ENCODE results near the gene COQ6. TPM values are rescaled to one million over a fixed set of nuclear protein-coding genes. Genes with fewer than 3 reads are reported as not detected.
A peak's percentile ranks its signal among the peaks of the same experiment; 100 is the strongest.
"Not testable (repeated sequence)": the region's sequence is repeated elsewhere in the genome, so short reads cannot be mapped to it uniquely, and the experiment has no call there.

COQ6 gene
- total RNA-seq: 10 to 100 TPM; 13.8 to 14.7 TPM
- long read RNA-seq, donor 1, partial matches to known transcripts: 3 of 8 reads
- long read RNA-seq, donor 1, other reads (novel, unspliced or antisense): 2 of 8 reads
- long read RNA-seq, donor 2, transcript COQ6-201 (12 exons, 2,118 nt): major isoform, 56 of 81 reads
- long read RNA-seq, donor 2, partial matches to known transcripts: 9 of 81 reads
- long read RNA-seq, donor 2, other reads (novel, unspliced or antisense): 13 of 81 reads

DNA sequence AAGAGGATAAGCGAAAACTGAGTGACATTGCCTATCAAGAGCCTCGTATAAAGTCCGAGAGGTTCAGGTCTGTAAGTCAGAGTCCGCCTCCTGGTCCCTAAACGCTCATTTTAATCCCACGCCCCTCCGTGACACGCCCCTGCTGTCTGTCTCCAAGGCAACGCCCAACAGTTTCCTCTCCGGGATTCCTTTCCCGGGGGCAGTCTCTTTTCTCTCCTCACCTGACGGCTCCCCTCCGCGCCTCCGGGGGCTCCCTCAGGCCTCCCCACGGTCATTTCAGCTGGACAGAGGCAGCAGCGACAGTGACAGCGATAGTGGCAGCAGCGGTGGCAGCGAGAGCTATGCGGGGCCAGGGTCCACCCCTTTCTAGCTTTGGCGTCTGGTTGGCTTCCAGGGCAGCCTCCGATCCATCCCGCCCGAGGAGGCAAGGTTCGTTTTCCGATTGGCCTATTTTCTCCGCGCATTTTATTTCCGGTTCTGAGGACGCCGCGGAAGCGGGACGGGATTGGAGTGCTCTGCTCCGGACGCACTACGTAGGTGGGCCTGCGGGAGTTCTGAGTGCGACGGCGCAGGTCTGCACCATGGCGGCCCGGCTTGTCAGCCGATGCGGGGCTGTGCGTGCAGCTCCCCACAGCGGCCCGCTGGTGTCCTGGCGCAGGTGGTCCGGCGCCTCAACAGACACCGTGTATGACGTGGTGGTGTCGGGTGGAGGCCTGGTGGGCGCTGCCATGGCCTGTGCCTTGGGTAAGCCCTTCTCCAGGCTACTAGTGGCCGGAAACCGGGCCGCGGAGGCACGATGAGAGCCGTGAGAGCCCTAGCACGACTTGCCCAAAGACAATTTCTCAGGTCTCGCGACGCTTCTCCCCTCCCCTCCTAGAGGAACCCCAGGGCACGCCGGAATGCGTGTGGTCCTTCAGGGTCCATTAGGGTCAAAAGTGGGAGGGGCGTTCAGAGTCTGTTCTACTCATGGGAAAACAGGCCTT is at the start of gene COQ6, which contains the start of gene FAM161B:
COQ6 (plus strand) TSS at position 551 of the 983 bp plus-strand sequence; CDS start at position 582, 31 bp downstream.
FAM161B (minus strand) TSS at position 343 of the 983 bp plus-strand sequence; CDS start at position 275, 68 bp downstream.
- intact Hi-C loops (cut with DNase I): no loop called here
- DNase-seq (ENCODE audit: low spot score): peak; percentile 98

GRCh38 chr14:73903028-73903427 is 47.1 kb upstream of the COQ6 start:
- intact Hi-C loops (cut with DNase I): no loop called here

GRCh38 chr14:73909681-73910080 is 40.4 kb upstream of the COQ6 start:
- intact Hi-C loops (cut with DNase I): no loop called here

More at GRCh38 chr14:73903028-73903427, 47.1 kb upstream of the COQ6 start:
- no peak for DNase-seq (ENCODE audit: low spot score)

GRCh38 chr14:73913256-73913655 is 36.8 kb upstream of the COQ6 start:
- intact Hi-C loops (cut with DNase I): no loop called here

More at GRCh38 chr14:73909681-73910080, 40.4 kb upstream of the COQ6 start:
- no peak for DNase-seq (ENCODE audit: low spot score)

DNA sequence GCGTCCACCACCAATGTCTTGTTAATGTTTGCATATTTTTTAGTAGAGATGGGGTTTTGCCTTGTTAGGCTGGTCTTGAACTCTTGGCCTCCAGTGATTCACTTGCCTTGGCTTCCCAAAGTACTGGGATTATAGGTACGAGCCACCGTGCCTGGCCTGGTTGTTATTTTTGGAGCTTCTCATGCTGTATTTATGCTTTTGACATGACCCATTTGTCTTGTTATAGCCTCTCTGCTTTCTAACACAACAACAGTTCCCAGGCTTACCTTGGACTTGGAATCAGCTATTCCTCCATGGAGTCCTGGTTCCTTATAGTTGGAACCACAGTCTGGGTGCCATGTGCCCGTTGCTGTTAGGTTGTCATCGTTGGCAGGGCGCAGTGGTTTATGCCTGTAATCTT is 33.8 kb upstream of the COQ6 start:
- intact Hi-C loops (cut with DNase I): no loop called here
- no peak for DNase-seq (ENCODE audit: low spot score)

More at GRCh38 chr14:73913256-73913655, 36.8 kb upstream of the COQ6 start:
- DNase-seq (ENCODE audit: low spot score): no peak

DNA sequence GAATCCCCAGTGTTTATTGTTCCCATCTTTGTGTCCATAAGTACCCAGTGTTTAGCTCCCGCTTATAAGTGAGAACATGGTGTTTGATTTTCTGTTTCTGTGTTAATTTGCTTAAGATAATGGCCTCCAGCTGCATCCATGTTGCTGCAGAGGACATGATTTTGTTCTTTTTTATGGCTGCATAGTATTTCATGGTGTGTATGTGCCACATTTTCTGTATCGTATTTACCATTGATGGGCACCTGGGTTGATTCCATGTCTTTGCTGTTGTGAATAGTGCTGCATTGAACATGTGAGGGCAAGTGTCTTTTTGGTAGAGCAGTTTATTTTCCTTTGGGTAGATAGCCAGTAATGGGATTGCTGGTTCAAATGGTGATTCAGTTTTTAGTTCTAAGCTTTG is 30.6 kb upstream of the COQ6 start:
- intact Hi-C loops (cut with DNase I); DNase-seq (ENCODE audit: low spot score): not testable (repeated sequence)

- intact Hi-C loops (cut with DNase I): no loop called here
- no peak for DNase-seq (ENCODE audit: low spot score)
These were observed 25.8 kb upstream of the COQ6 start for GRCh38 chr14:73924337-73924736.

DNA sequence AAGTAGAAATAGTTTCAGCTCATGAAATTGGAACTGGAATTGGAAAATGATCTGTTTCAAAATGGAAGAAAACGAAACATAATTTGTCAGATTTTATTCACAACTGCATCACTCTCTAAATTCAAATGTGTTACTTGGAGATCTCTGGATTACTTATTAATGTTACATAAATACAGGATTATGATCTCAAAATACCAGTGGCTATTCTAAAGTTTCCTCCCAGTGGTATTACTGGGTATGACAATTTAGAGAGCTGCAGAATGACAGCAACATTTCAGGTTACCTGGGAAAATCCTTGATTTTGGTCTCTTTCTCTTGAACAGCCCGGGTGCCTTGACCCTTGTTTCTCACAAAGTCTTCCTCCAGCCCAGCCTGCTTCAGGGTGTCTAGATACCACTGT is 14.4 kb upstream of the COQ6 start:
- no peak for DNase-seq (ENCODE audit: low spot score)
- intact Hi-C loops (cut with DNase I): no loop called here

- intact Hi-C loops (cut with DNase I): no loop called here
- no peak for DNase-seq (ENCODE audit: low spot score)
These were observed 13.6 kb upstream of the COQ6 start for GRCh38 chr14:73936548-73936947.

GRCh38 chr14:73937012-73937411 is 13.1 kb upstream of the COQ6 start:
- intact Hi-C loops (cut with DNase I): no loop called here
- DNase-seq (ENCODE audit: low spot score): no peak

GRCh38 chr14:73942180-73942579 is 7.9 kb upstream of the COQ6 start:
- no peak for DNase-seq (ENCODE audit: low spot score)
- intact Hi-C loops (cut with DNase I): no loop called here

DNA sequence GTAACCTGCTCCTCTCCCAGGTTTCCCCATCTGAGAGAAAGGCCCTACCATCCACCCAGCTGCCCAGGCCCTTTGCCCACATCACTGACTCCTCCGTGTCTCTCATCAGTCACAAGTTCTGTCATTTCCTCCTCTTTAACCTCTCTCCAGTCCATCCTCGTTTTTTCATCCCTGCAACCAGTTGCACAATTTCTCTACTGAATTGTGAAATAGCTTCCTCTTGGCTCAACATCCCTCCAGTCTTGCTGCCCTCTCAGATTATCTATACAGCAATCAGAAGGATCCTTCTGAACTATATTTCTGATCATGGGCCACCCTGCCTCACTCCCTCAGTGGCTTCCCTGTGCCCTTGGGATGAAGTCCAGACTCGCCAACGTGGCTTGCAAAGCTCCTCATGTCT is 7.0 kb upstream of the COQ6 start:
- intact Hi-C loops (cut with DNase I): no loop called here
- DNase-seq (ENCODE audit: low spot score): no peak

DNA sequence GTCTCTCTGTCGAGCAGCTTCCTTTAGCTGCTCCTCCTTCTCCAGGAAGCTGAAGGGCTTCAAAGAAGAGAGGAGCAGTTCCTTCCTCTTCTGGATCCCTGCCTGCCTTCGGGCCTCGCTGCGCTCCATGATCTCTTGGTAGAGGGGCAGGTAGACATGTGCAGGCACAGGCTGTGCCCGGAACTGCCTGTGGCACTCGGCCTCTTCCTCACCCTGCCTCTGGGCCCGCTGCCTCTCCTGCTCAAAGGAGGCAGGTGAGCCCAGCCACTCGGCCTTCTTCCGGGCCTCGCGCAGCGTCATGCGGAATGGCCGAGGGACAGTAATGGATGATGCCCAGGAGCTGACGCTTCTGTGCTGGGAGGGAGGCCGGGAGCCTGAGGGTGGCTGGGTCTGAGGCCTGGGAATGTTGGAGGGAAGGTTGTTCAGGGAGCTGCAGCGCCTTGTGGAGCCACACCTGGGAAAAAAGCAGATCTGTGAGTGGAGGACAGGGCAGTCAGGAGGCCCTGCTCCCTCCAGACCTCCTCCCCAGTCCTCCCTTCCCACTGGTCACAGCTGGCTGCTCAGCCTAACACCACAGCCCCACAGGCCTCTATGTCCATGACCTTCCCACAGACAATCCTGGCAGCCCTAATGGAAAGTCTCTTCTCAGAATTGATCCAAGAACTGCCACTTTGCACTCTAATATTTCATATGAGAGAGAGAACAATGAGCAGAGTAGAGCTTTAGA is 5.5 kb upstream of the COQ6 start:
- no peak for DNase-seq (ENCODE audit: low spot score)
- intact Hi-C loops (cut with DNase I): no loop called here

DNA sequence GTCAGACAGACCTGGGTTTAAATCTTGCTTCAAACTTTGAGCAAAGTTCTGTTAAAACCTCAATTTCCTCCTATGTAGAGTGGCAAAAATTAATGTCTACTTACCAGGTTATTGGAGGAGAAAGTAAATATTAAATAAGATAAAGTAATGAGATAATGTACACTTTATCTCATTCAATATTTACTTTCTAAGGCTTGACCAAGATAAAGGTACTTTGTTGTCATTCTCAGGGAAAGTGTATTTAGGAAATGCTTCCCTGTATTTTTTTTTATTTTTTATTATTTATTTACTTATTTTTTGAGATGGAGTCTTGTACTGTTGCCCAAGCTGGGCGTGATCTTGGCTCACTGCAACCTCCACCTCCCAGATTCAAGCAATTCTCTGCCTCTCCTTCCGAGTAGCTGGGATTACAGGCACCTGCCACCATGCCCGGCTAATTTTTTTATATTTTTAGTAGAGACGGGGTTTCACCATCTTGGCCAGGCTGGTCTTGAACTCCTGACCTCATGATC is 4.9 kb upstream of the COQ6 start:
- intact Hi-C loops (cut with DNase I): no loop called here
- DNase-seq (ENCODE audit: low spot score): no peak

GRCh38 chr14:73953731-73954130 is 3.6 kb downstream of the COQ6 start:
- DNase-seq (ENCODE audit: low spot score): no peak
- intact Hi-C loops (cut with DNase I): no loop called here

- no peak for DNase-seq (ENCODE audit: low spot score)
- intact Hi-C loops (cut with DNase I): no loop called here
These were observed 5.6 kb downstream of the COQ6 start for GRCh38 chr14:73955674-73956073.

DNA sequence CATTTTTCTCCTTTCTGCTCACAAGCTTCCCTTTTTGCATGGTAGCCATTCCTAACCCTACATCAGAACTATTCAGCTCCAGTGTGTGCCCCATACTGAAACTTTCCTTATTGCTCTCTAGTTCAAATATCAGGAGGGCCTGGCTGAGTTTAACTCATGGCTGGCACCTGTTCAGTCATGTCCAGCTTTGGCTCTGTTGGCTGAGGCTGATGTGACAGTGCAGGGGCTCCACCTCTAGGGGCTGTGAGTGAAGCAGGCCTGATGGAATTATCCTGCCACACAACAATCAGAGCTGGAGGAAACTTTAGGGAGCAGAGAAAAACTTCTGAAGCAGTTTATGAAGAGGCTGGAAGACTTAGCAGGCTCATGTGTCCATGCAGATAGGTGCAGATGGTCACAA is 8.5 kb downstream of the COQ6 start:
- DNase-seq (ENCODE audit: low spot score): no peak
- intact Hi-C loops (cut with DNase I): no loop called here

- no peak for DNase-seq (ENCODE audit: low spot score)
- intact Hi-C loops (cut with DNase I): no loop called here
These were observed 11.1 kb downstream of the COQ6 start for GRCh38 chr14:73961192-73961591.

DNA sequence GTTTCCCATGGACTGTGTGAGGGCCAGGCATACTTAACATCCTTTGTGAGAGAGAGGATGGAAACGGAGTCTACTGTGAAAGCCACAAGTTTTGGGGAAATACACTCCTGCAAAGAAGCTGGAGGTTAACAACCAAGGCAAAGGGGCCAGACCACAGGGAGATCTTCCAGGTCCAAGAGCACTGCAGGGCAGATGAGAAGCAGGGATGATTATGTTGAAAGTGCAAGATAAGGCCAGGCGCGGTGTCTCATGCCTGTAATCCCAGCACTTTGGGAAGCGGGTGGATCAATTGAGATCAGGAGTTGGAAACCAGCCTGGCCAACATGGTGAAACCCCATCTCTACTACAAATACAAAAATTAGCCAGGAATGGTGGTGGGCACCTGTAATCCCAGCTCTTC is 15.1 kb downstream of the COQ6 start:
- intact Hi-C loops (cut with DNase I): no loop called here

GRCh38 chr14:73968885-73969284 is 18.8 kb downstream of the COQ6 start:
- intact Hi-C loops (cut with DNase I): no loop called here
- no peak for DNase-seq (ENCODE audit: low spot score)

More for the DNA sequence above, 15.1 kb downstream of the COQ6 start:
- DNase-seq (ENCODE audit: low spot score): no peak

Measured in posterior vena cava (tissue), 2 donors.